ENCODE measurements around the gene SNRPN.
"Not testable (repeated sequence)": the region's sequence is repeated elsewhere in the genome, so short reads cannot be mapped to it uniquely, and the experiment has no call there.

Gene SNRPN

GRCh38 chr15:24954783-24955530 lies at the start of gene SNRPN, which contains the start of gene SNURF:
TSS of gene SNRPN (plus strand) at chr15:24954987. CDS start at chr15:24974454, 19,467 bp downstream.
TSS of gene SNURF (plus strand) at chr15:24954987. CDS start at chr15:24955049, 62 bp downstream.
- no peak for TF ChIP-seq CTCF (IDR thresholded peaks at IDR 0.05)
- Histone ChIP-seq H3K4me3 (ENCODE audit: low read depth in 1 of 2, low read length in 1 of 2) (peak within 1 kb of the TSS; percentile 32 to 54), H3K9me3 (no peaks in the 10 kb centered on the region), H3K36me3 (no peaks in the 10 kb centered on the region), H3K27me3 (peaks cover 46% of the 10 kb centered on the region), H3K4me1 (ENCODE audit: control insufficient read depth in 1 of 2, insufficient read depth in 1 of 2, low read depth in 1 of 2, low read length in 1 of 2) (peaks cover 0 to 3% of the 10 kb centered on the region in 2 experiments), H3K27ac (no peak within 1 kb of the TSS)

- Histone ChIP-seq H3K27me3 (no peaks in the 10 kb centered on the region), H3K36me3 (no peaks in the 10 kb centered on the region), H3K9me3 (no peaks in the 10 kb centered on the region), H3K4me1 (ENCODE audit: control insufficient read depth in 1 of 2, insufficient read depth in 1 of 2, low read depth in 1 of 2, low read length in 1 of 2) (no peaks in the 10 kb centered on the region), H3K27ac (no peak overlapping the region), H3K4me3 (ENCODE audit: low read depth in 1 of 2, low read length in 1 of 2) (no peak overlapping the region)
- TF ChIP-seq CTCF (IDR thresholded peaks at IDR 0.05) = no peak
Measured at GRCh38 chr15:24916305-24917009, 38.3 kb upstream of the SNRPN start.

- Histone ChIP-seq H3K9me3 (no peaks in the 10 kb centered on the region), H3K4me3 (ENCODE audit: low read depth in 1 of 2, low read length in 1 of 2) (no peak overlapping the region), H3K27ac (no peak overlapping the region), H3K27me3 (no peaks in the 10 kb centered on the region), H3K4me1 (ENCODE audit: control insufficient read depth in 1 of 2, insufficient read depth in 1 of 2, low read depth in 1 of 2, low read length in 1 of 2) (no peaks in the 10 kb centered on the region), H3K36me3 (no peaks in the 10 kb centered on the region)
- TF ChIP-seq CTCF (IDR thresholded peaks at IDR 0.05) = no peak
Measured at GRCh38 chr15:24917431-24917830, 37.4 kb upstream of the SNRPN start.

- Histone ChIP-seq H3K4me3 (ENCODE audit: low read depth in 1 of 2, low read length in 1 of 2) (no peak overlapping the region), H3K9me3 (no peaks in the 10 kb centered on the region), H3K4me1 (ENCODE audit: control insufficient read depth in 1 of 2, insufficient read depth in 1 of 2, low read depth in 1 of 2, low read length in 1 of 2) (no peaks in the 10 kb centered on the region), H3K27me3 (no peaks in the 10 kb centered on the region), H3K27ac (no peak overlapping the region), H3K36me3 (no peaks in the 10 kb centered on the region)
- TF ChIP-seq CTCF (IDR thresholded peaks at IDR 0.05) = no peak
Measured at GRCh38 chr15:24919446-24919845, 35.3 kb upstream of the SNRPN start.

- H3K27ac ChIP-seq; H3K27me3 ChIP-seq; H3K4me3 ChIP-seq (ENCODE audit: low read depth in 1 of 2, low read length in 1 of 2); H3K4me1 ChIP-seq (ENCODE audit: control insufficient read depth in 1 of 2, insufficient read depth in 1 of 2, low read depth in 1 of 2, low read length in 1 of 2); H3K36me3 ChIP-seq; H3K9me3 ChIP-seq: not testable (repeated sequence)
Measured at GRCh38 chr15:24922781-24923180, 32.0 kb upstream of the SNRPN start.

- no peak for TF ChIP-seq CTCF (IDR thresholded peaks at IDR 0.05)
- Histone ChIP-seq H3K9me3 (no peaks in the 10 kb centered on the region), H3K36me3 (no peaks in the 10 kb centered on the region)
Measured at GRCh38 chr15:24924153-24924552, 30.6 kb upstream of the SNRPN start.

More at GRCh38 chr15:24924153-24924552, 30.6 kb upstream of the SNRPN start:
- Histone ChIP-seq H3K4me3 (ENCODE audit: low read depth in 1 of 2, low read length in 1 of 2) (no peak overlapping the region), H3K27me3 (no peaks in the 10 kb centered on the region), H3K27ac (no peak overlapping the region), H3K4me1 (ENCODE audit: control insufficient read depth in 1 of 2, insufficient read depth in 1 of 2, low read depth in 1 of 2, low read length in 1 of 2) (no peaks in the 10 kb centered on the region)
